SK-N-SH (cell line): Measurements from ENCODE around the gene OR7G2.

Experiments used
- CHD2 ChIP-seq: fragments of 150-350 bp; IDR thresholded peaks from 2 replicates; pipeline ENCODE4 v1.6.1; 2018; ENCODE audit warnings: low read length; ENCODE audit not compliant: partially characterized antibody
- MXI1 ChIP-seq: IDR thresholded peaks from 2 replicates; pipeline ENCODE4 v1.6.1; 2012; ENCODE audit warnings: mild to moderate bottlenecking, low read depth, low read length, improper control_type of control experiment
- POLR2AphosphoS5 ChIP-seq: IDR thresholded peaks from 2 replicates; pipeline ENCODE4 v1.6.1; 2012; ENCODE audit warnings: low read depth, low read length
- RCOR1 ChIP-seq: fragments of 150-350 bp; IDR thresholded peaks from 2 replicates; pipeline ENCODE4 v1.6.1; 2017; ENCODE audit warnings: antibody characterized with exemption, low read length
- RXRA ChIP-seq: IDR thresholded peaks from 2 replicates; pipeline ENCODE4 v1.4.0; 2012; ENCODE audit warnings: low read depth, mild to moderate bottlenecking, borderline replicate concordance
- TAF1 ChIP-seq: IDR thresholded peaks from 2 replicates; pipeline ENCODE4 v1.6.1; 2012; ENCODE audit warnings: low read depth, mild to moderate bottlenecking, low read length, moderate library complexity, borderline replicate concordance
- TF ChIP-seq, protein P1 (sequence below): fragments of 200-600 bp; sonication (generic); IDR thresholded peaks from 2 replicates; pipeline ENCODE4 v1.6.1; 2017; ENCODE audit warnings: antibody characterized with exemption, mild to moderate bottlenecking, moderate library complexity
- TF ChIP-seq, protein P2 (sequence below): IDR thresholded peaks from 2 replicates; pipeline ENCODE4 v1.4.0; 2012; ENCODE audit warnings: low read depth, borderline replicate concordance
- TF ChIP-seq, protein P3 (sequence below): IDR thresholded peaks from 2 replicates; pipeline ENCODE4 v1.4.0; 2012; ENCODE audit warnings: low read depth
- TF ChIP-seq, protein P4 (sequence below): IDR thresholded peaks from 2 replicates; pipeline ENCODE4 v1.6.1; 2012; ENCODE audit warnings: mild to moderate bottlenecking, low read depth, low read length, moderate library complexity

DNA sequence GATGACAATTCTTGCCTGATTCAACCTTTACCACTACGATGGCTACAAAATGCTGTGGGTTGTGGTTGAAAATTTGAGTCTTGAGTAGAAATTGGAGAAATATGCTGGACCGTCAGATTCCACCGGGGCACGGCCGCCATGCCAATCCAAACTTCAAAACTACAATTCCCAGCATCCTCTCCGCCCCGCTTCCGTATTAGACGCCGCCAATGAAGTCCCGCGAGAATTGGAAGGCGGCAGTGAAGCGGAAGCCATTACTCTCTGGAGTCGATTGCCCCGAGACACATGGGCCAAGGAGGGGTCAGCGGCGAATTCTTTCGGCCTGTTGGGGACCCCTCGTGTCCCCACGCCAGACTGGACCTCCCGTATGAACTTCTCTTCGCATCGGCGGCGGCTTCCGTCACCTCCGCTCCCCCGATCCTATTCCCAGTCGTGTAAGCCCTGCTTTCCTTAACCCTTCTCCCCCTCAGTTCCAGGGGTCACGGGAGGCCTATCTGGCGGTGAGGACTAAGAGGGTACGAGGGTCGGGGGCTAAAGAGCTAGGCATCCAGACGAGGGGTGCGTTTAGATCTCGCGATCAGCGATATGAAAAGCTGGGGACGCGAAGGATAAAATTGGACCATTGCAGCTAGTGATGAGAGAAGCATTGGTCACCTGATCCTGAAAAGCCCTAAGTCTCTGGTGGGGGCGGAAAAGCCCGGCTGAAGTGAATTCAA is 33.0 kb upstream of the OR7G2 start, which contains the start of gene ZNF317:
- TF ChIP-seq, protein P1, sequence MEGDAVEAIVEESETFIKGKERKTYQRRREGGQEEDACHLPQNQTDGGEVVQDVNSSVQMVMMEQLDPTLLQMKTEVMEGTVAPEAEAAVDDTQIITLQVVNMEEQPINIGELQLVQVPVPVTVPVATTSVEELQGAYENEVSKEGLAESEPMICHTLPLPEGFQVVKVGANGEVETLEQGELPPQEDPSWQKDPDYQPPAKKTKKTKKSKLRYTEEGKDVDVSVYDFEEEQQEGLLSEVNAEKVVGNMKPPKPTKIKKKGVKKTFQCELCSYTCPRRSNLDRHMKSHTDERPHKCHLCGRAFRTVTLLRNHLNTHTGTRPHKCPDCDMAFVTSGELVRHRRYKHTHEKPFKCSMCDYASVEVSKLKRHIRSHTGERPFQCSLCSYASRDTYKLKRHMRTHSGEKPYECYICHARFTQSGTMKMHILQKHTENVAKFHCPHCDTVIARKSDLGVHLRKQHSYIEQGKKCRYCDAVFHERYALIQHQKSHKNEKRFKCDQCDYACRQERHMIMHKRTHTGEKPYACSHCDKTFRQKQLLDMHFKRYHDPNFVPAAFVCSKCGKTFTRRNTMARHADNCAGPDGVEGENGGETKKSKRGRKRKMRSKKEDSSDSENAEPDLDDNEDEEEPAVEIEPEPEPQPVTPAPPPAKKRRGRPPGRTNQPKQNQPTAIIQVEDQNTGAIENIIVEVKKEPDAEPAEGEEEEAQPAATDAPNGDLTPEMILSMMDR = no peak
- TF ChIP-seq CHD2 (peak; percentile 100), POLR2AphosphoS5 (peak; percentile 93), TAF1 (peak; percentile 91), MXI1 (peak; percentile 67), RXRA (no peak), RCOR1 (no peak)
- TF ChIP-seq, protein P2, sequence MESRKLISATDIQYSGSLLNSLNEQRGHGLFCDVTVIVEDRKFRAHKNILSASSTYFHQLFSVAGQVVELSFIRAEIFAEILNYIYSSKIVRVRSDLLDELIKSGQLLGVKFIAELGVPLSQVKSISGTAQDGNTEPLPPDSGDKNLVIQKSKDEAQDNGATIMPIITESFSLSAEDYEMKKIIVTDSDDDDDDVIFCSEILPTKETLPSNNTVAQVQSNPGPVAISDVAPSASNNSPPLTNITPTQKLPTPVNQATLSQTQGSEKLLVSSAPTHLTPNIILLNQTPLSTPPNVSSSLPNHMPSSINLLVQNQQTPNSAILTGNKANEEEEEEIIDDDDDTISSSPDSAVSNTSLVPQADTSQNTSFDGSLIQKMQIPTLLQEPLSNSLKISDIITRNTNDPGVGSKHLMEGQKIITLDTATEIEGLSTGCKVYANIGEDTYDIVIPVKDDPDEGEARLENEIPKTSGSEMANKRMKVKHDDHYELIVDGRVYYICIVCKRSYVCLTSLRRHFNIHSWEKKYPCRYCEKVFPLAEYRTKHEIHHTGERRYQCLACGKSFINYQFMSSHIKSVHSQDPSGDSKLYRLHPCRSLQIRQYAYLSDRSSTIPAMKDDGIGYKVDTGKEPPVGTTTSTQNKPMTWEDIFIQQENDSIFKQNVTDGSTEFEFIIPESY = peak; percentile 99
- TF ChIP-seq, protein P3, sequence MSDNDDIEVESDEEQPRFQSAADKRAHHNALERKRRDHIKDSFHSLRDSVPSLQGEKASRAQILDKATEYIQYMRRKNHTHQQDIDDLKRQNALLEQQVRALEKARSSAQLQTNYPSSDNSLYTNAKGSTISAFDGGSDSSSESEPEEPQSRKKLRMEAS = peak; percentile 85
- TF ChIP-seq, protein P4, sequence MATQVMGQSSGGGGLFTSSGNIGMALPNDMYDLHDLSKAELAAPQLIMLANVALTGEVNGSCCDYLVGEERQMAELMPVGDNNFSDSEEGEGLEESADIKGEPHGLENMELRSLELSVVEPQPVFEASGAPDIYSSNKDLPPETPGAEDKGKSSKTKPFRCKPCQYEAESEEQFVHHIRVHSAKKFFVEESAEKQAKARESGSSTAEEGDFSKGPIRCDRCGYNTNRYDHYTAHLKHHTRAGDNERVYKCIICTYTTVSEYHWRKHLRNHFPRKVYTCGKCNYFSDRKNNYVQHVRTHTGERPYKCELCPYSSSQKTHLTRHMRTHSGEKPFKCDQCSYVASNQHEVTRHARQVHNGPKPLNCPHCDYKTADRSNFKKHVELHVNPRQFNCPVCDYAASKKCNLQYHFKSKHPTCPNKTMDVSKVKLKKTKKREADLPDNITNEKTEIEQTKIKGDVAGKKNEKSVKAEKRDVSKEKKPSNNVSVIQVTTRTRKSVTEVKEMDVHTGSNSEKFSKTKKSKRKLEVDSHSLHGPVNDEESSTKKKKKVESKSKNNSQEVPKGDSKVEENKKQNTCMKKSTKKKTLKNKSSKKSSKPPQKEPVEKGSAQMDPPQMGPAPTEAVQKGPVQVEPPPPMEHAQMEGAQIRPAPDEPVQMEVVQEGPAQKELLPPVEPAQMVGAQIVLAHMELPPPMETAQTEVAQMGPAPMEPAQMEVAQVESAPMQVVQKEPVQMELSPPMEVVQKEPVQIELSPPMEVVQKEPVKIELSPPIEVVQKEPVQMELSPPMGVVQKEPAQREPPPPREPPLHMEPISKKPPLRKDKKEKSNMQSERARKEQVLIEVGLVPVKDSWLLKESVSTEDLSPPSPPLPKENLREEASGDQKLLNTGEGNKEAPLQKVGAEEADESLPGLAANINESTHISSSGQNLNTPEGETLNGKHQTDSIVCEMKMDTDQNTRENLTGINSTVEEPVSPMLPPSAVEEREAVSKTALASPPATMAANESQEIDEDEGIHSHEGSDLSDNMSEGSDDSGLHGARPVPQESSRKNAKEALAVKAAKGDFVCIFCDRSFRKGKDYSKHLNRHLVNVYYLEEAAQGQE = no peak; the same call in 1 of the 2 replicates
